ENCODE data around the gene SCRN2.

The SCRN2 gene

GRCh38 chr17:47882695-47883588 is 41.9 kb upstream of the SCRN2 start:
- H3K4me3 ChIP-seq (ENCODE audit: low read length): peak overlapping the region; percentile 25; the same call in 1 of the 2 replicates
- DNase-seq (ENCODE audit: low read depth): no peak
- TF ChIP-seq, protein P1, sequence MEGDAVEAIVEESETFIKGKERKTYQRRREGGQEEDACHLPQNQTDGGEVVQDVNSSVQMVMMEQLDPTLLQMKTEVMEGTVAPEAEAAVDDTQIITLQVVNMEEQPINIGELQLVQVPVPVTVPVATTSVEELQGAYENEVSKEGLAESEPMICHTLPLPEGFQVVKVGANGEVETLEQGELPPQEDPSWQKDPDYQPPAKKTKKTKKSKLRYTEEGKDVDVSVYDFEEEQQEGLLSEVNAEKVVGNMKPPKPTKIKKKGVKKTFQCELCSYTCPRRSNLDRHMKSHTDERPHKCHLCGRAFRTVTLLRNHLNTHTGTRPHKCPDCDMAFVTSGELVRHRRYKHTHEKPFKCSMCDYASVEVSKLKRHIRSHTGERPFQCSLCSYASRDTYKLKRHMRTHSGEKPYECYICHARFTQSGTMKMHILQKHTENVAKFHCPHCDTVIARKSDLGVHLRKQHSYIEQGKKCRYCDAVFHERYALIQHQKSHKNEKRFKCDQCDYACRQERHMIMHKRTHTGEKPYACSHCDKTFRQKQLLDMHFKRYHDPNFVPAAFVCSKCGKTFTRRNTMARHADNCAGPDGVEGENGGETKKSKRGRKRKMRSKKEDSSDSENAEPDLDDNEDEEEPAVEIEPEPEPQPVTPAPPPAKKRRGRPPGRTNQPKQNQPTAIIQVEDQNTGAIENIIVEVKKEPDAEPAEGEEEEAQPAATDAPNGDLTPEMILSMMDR (conservative IDR thresholded peaks at IDR 0.05; ENCODE audit: low read length): no peak

DNA sequence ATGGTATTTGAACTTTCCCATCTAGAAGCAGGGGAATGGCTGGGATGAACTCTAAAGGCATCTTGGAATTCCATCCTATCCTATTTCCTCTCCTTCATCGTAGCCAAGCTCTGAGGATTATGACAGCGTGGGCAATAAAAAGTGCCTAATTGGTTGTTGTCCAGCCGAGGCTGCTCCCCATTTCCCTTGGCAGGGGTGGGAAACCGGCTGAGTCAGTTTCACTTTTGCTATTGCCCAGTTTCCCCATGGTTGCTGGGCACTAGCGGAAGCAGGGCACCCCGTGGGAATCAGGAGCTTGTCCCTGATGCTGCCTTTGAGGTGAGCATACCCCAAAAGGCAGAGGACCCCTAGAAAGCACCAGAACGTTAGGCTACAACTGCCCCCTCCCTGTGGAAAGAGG is 41.2 kb upstream of the SCRN2 start:
- TF ChIP-seq, protein P1 (conservative IDR thresholded peaks at IDR 0.05; ENCODE audit: low read length): no peak
- DNase-seq (ENCODE audit: low read depth): peak; percentile 76

DNA sequence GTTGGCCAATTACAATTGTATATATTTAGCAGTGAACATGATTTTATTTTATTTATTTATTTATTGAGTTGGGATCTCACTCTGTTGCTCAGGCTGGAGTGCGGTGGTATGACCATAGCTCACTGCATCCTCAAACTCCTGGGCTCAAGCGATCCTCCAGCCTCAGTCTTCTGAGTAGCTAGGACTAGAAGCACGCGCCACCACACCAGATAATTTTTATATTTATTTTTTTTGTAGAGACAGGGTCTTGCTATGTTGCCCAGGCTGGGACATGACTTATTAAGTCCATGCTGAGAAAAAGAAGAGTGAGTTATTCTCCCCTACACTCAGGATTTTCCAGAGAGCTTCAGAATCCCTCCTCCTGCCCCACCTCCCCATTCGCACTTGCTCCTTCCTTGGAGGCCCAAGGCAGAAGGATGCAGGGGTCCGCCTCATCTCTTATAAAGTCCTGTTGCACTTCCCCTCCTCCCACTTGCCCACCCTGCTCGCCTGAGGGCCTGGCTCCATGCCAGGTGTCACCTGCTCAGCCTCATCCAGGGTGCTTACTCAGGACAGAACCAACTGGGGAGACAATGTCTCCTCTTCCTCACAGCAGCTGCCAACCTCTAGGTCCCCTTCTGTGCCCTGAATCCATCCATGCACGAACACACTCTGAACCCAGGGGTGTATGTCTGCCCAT is 38.8 kb upstream of the SCRN2 start:
- DNase-seq (ENCODE audit: low read depth): no peak
- TF ChIP-seq, protein P1 (conservative IDR thresholded peaks at IDR 0.05; ENCODE audit: low read length): no peak
- H3K4me3 ChIP-seq (ENCODE audit: low read length): no peak overlapping the region

More for the DNA sequence above, 41.2 kb upstream of the SCRN2 start:
- peak overlapping the region; percentile 25; the same call in 1 of the 2 replicates for H3K4me3 ChIP-seq (ENCODE audit: low read length)

GRCh38 chr17:47879028-47879585 is 38.0 kb upstream of the SCRN2 start:
- DNase-seq (ENCODE audit: low read depth): peak; percentile 51
- no peak overlapping the region for H3K4me3 ChIP-seq (ENCODE audit: low read length)
- TF ChIP-seq, protein P1 (conservative IDR thresholded peaks at IDR 0.05; ENCODE audit: low read length): no peak

DNA sequence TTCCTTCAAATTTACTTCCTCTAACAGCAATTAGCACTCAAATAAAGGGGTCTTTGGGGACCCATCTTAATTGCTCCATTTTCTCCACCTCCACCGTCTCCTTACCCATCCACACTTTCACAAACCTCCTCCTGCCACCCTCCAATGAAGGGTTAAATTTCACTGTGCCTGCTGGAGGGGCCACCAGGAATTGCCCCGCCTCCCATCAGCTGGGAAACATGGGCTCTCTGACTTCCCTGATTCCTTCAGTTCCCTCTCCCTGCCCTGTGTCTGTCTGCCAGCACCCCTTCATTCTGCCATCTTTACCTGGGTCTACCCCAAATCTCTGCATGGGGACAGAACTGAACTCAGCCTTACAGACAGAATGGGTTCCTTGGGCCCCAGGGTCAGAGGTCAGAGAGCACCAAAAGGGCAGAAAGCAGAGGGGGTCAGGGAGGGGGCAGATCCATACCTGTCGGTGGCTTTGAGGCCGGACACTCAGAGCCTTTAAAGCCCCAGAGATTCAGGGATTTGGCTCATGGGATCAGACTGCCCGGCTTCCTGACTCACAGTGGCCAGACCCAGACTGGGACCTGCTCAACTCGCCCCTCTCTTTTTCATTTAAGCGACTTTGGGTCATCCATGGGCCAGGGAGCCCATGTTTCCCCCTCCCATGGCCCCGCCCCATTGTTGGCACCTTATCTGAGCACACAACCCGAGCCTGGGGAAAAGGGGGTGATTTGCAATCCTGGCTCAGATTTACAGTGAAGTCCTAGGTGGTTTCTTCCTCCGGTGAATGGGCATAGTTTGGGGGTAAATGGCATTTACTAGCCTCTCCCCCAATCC is 37.3 kb upstream of the SCRN2 start:
- TF ChIP-seq, protein P1 (conservative IDR thresholded peaks at IDR 0.05; ENCODE audit: low read length): no peak
- no peak overlapping the region for H3K4me3 ChIP-seq (ENCODE audit: low read length)
- no peak for DNase-seq (ENCODE audit: low read depth)

DNA sequence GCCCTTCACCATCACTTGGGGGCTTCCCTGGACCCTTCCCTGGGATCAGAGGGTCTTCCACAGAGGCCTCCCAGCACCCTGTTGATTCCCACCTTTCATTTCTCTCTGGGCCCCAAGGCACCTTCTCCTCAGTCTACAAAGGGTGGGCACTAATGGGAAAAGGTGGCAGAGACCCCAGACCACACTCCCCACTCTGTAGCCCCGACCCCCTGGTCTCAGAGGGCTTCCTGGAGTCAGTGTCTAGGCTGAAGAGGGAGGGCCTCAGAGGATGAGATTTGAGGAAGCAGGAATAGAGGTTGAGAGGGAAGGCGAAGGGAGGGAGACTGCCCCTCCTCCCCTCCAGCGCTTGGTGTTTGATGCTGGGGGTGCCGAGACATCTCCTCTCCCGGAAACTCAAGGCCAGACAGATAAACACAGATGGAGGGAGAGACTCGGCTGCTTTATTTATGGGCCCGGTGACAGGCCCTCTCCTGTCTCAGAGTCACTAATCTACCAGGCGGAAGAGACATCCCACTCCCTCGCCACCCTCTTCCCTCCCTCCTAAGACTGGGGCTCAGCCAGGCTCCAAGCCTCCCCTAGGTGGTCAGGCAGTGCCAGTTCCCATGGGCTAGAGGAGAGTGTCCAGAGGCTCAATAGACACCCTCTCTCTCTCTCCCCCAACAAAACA is 36.4 kb upstream of the SCRN2 start:
- TF ChIP-seq, protein P1 (conservative IDR thresholded peaks at IDR 0.05; ENCODE audit: low read length): no peak
- DNase-seq (ENCODE audit: low read depth): no peak
- H3K4me3 ChIP-seq (ENCODE audit: low read length): no peak overlapping the region

Data from AG10803 (cell line).